K562 (cell line): ENCODE results near the gene TNRC6B. TPM values are rescaled to one million over a fixed set of nuclear protein-coding genes. Genes with fewer than 3 reads are reported as not detected.

ENCODE experiments used
- ATAC-seq: fragments of 200-7000 bp; cut with Tn5 transposase; 3 replicates; pipeline ENCODE4 v1.9.1; 2020; ENCODE audit warnings: moderate library complexity
- BruUV-seq: library from RNA; stranded (reverse); fragments of 400-500 nt; replicated peaks from 2 replicates; lab custom pipeline; 2021; lab: Mats Ljungman, UMichigan
- CTCF ChIA-PET: fragments of 300-600 bp; formaldehyde crosslinking; extraction: SDS; loops from one replicate; lab custom pipeline; 2021; ENCODE audit warnings: low intra/inter-chr PET ratio; lab: Yijun Ruan, JAX
- POLR2A ChIA-PET: fragments of 300-600, 350-650 bp; sonication (Branson Sonifier 250); formaldehyde crosslinking; extraction: SDS; loops from one replicate; lab custom pipeline; 2021; ENCODE audit warnings: antibody characterized with exemption, inconsistent platforms; lab: Yijun Ruan, JAX
- DNase-seq, 4 experiments: peaks; one replicate each; pipeline versions ENCODE4 v3.0.0 to v3.0.0-alpha.2; 2011 to 2018; ENCODE audit warnings: low spot score in 3 of 4, mixed read lengths in 3 of 4; ENCODE audit errors: extremely low read depth in 1 of 4
- FAIRE-seq: peaks from 2 replicates; lab custom pipeline; 2011; peaks lifted over from hg19 to GRCh38; lab: Jason Lieb, UNC
- H2AFZ ChIP-seq: 2 replicates; pipeline ENCODE4 v1.6.0; 2011; ENCODE audit warnings: low read depth, low read length, control low read depth, inconsistent platforms
- H3K27ac ChIP-seq: fragments of 200-600 bp; 3 replicates; pipeline ENCODE4 v1.8.0; 2011; ENCODE audit warnings: low read depth, mild to moderate bottlenecking, control low read depth, inconsistent platforms, low read length, moderate library complexity, mixed read lengths; ENCODE audit errors: extremely low read depth
- H3K27me3 ChIP-seq, 2 experiments: fragments of 300-600 bp in 1 of 2; 2 replicates in 1 of 2; 3 replicates in 1 of 2; pipeline versions ENCODE4 v1.6.0 to v1.8.0; 2011; ENCODE audit warnings: inconsistent platforms in 2 of 2, low read length in 2 of 2, mild to moderate bottlenecking in 1 of 2, mixed read lengths in 1 of 2, moderate library complexity in 1 of 2; ENCODE audit not compliant: control insufficient read depth in 2 of 2, insufficient read depth in 2 of 2
- H3K36me3 ChIP-seq: fragments of 300-600 bp; 3 replicates; pipeline ENCODE4 v1.8.0; 2011; ENCODE audit warnings: mild to moderate bottlenecking, low read length, inconsistent platforms; ENCODE audit not compliant: control insufficient read depth, insufficient read depth
- H3K4me1 ChIP-seq, 2 experiments: fragments of 200-600 bp in 1 of 2; replicated peaks in 1 of 2; 2 replicates in 1 of 2; 3 replicates in 1 of 2; pipeline versions ENCODE4 v1.5.1 to v1.8.0; 2011; ENCODE audit warnings: inconsistent platforms in 2 of 2, low read length in 2 of 2, mild to moderate bottlenecking in 1 of 2, mixed read lengths in 1 of 2, moderate library complexity in 1 of 2; ENCODE audit not compliant: control insufficient read depth in 2 of 2, insufficient read depth in 2 of 2
- H3K4me2 ChIP-seq: 2 replicates; pipeline ENCODE4 v1.6.1; 2011; ENCODE audit warnings: low read length, control low read depth, inconsistent platforms, mixed read lengths; ENCODE audit not compliant: insufficient read depth
- H3K4me3 ChIP-seq: fragments of 200-600 bp; sonication (generic), shearing (Covaris generic); 2 replicates; pipeline ENCODE4 v1.5.1; 2016; ENCODE audit warnings: control low read depth, inconsistent platforms
- H3K79me2 ChIP-seq: fragments of 200-600 bp; 3 replicates; pipeline ENCODE4 v1.8.0; 2011; ENCODE audit warnings: low read length, inconsistent platforms; ENCODE audit not compliant: control insufficient read depth, insufficient read depth
- H3K9ac ChIP-seq, 2 experiments: 2 replicates each; pipeline versions ENCODE4 v1.6.0 to v1.6.1; 2011; ENCODE audit warnings: low read depth in 2 of 2, low read length in 2 of 2, control low read depth in 1 of 2, inconsistent platforms in 1 of 2, mild to moderate bottlenecking in 1 of 2, mixed read lengths in 1 of 2; ENCODE audit not compliant: insufficient read depth in 1 of 2
- H3K9me1 ChIP-seq: one replicate; pipeline ENCODE4 v1.6.0; 2011; ENCODE audit warnings: inconsistent platforms, mild to moderate bottlenecking, low read length, moderate library complexity; ENCODE audit not compliant: control insufficient read depth, insufficient read depth
- H3K9me3 ChIP-seq: replicated peaks from 2 replicates; pipeline ENCODE4 v1.5.1; 2011; ENCODE audit warnings: low read depth, low read length, inconsistent platforms; ENCODE audit not compliant: control insufficient read depth, insufficient read depth
- H4K20me1 ChIP-seq: replicated peaks from 2 replicates; pipeline ENCODE4 v1.6.1; 2011; ENCODE audit warnings: low read length, inconsistent platforms, mixed read lengths; ENCODE audit not compliant: control insufficient read depth, insufficient read depth
- BRF2 ChIP-seq: IDR thresholded peaks from 3 replicates; pipeline ENCODE4 v1.6.1; 2011; ENCODE audit warnings: borderline replicate concordance, mild to moderate bottlenecking; ENCODE audit not compliant: insufficient read length, insufficient read depth
- CHD1 ChIP-seq: fragments of 200-600 bp; sonication (generic); IDR thresholded peaks from one replicate; pipeline ENCODE4 v1.6.1; 2012; ENCODE audit warnings: mild to moderate bottlenecking, moderate library complexity, low read length, inconsistent platforms
- KDM5B ChIP-seq: fragments of 200-600 bp; sonication (generic); IDR thresholded peaks from 2 replicates; pipeline ENCODE4 v1.6.1; 2012; ENCODE audit warnings: low read depth, mild to moderate bottlenecking, moderate library complexity, low read length, control low read depth, inconsistent platforms; ENCODE audit not compliant: insufficient replicate concordance
- NFATC3 ChIP-seq: fragments of 450-650 bp; IDR thresholded peaks from 2 replicates; pipeline ENCODE4 v1.6.1; 2017; ENCODE audit warnings: mild to moderate bottlenecking
- SIN3B ChIP-seq: fragments of 450-650 bp; IDR thresholded peaks from 2 replicates; pipeline ENCODE4 v1.6.1; 2017; ENCODE audit warnings: low read depth, mild to moderate bottlenecking, moderate library complexity
- TCFL5 ChIP-seq: fragments of 250-450 bp; sonication (Bioruptor Pico); conservative IDR thresholded peaks from 2 replicates; pipeline ENCODE4 v1.6.1; 2021; ENCODE audit warnings: mild to moderate bottlenecking, moderate library complexity, matching md5 sums
- ZSCAN32 ChIP-seq: fragments of 450-650 bp; formaldehyde crosslinking; IDR thresholded peaks from 2 replicates; pipeline ENCODE4 v1.4.0; 2020; ENCODE audit warnings: mild to moderate bottlenecking, moderate library complexity
- WGBS: fragments of 100-300 bp; shearing (Covaris generic); methylation state at CpG from one replicate; pipeline ENCODE4 v1.1.6; 2016; ENCODE audit warnings: low coverage, mixed read lengths; ENCODE audit not compliant: insufficient coverage; ENCODE audit errors: missing lambda C conversion rate; 5-methylcytosine and 5-hydroxymethylcytosine counted together
- in situ Hi-C: fragments of 300-500 bp; cut with MboI; formaldehyde crosslinking; loops from 4 replicates; pipeline ENCODE4 v1.15.0; 2018; ENCODE audit warnings: inconsistent platforms, mixed read lengths
- intact Hi-C: fragments of 100-400 bp; cut with micrococcal nuclease; formaldehyde crosslinking; loops from 2 replicates; pipeline ENCODE4 v1.14.2; 2022
- polyA plus RNA-seq, 8 experiments: library from polyadenylated mRNA; depleted of rRNA in 4 of 8; stranded (reverse) in 5 of 8; unstranded in 3 of 8; fragments of >200 nt; fragmentation: Nextera tagmentation in 2 of 8; fragmentation: Illumina TruSeq in 1 of 8; extraction: Ambion mirVana in 2 of 8; extraction: Trizol in 1 of 8; gene quantifications; 2 replicates each; pipeline versions ENCODE4 v1.2.1 to v1.2.3, GENCODE V29; 2011 to 2014; ENCODE audit warnings: inconsistent platforms in 1 of 8, missing spikeins in 1 of 8
- total RNA-seq, 7 experiments: library from RNA; depleted of rRNA in 6 of 7; stranded (reverse); fragments of >200 nt in 6 of 7; fragmentation: Illumina TruSeq in 2 of 7; extraction: Trizol in 2 of 7; gene quantifications; 2 replicates each; pipeline versions ENCODE4 v1.2.1 to v1.2.3, GENCODE V29; 2011 to 2021; ENCODE audit warnings: low replicate concordance in 1 of 7
- TF ChIP-seq, protein P1 (sequence below): sonication (generic); formaldehyde crosslinking; IDR thresholded peaks from 2 replicates; pipeline ENCODE4 v1.8.0; 2023; ENCODE audit warnings: mild to moderate bottlenecking, missing genetic modification reagents
- TF ChIP-seq, protein P2 (sequence below): fragments of 450-650 bp; IDR thresholded peaks from 2 replicates; pipeline ENCODE4 v1.6.1; 2016; ENCODE audit warnings: mild to moderate bottlenecking
- TF ChIP-seq, protein P3 (sequence below): fragments of 150-350 bp; IDR thresholded peaks from 2 replicates; pipeline ENCODE4 v1.6.1; 2014; ENCODE audit warnings: low read depth, mild to moderate bottlenecking, low read length, borderline replicate concordance

TNRC6B gene
- total and polyA plus RNA-seq, 9 of the 15 experiments (the other 6 are each of a cell fraction or from before 2014, with no cell fraction given), result 0.96 to 18.8 (median 10.8) TPM

DNA sequence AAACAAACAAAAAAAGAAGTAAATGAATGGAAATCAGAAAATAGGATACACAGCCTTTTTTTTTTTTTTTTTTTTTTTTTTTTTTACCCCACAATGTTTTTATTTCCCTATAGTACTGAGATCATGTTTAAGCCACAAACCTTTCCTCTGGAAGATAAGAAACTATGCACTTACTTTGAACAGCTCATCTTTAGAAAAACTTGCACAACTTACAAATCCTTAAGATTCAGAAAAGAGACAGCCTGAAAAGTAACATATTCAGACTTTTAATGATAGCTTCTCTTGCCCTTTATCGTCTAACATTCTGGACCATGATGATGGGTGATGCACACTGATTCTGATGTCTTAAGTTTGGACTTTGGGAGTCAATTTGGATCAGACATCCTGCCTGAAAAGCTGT is 80.3 kb downstream of the TNRC6B start:
- no peaks in the 10 kb centered on the region for H3K27me3 ChIP-seq
- peaks cover 4 to 5% of the 10 kb centered on the region in 2 experiments; a peak in 3 of 5 replicates for H3K4me1 ChIP-seq
- FAIRE-seq (no peak), ATAC-seq (no peak), DNase-seq (no peak)
- whole genome bisulfite sequencing, result 86% methylated on average over 1 of the region's 1 CpG
- H3K9me1 ChIP-seq, result no peaks in the 10 kb centered on the region
- H3K27ac ChIP-seq, result no peak overlapping the region
- BruUV-seq, result no TSS peak
- ChIA-PET CTCF (no interaction called here), POLR2A (interaction anchor here (0.6 to 1.1 kb wide), 2 partner anchors 9 to 110 kb away, joined by 3 to 6 read pairs; no protein-coding TSS in a partner anchor)
- peaks cover 15% of the 10 kb centered on the region; the same call in 2 of the 3 replicates for H3K36me3 ChIP-seq
- no peaks in the 10 kb centered on the region for H4K20me1 ChIP-seq
- no peak overlapping the region for H3K4me3 ChIP-seq
- H3K4me2 ChIP-seq, result no peak overlapping the region
- no peaks in the 10 kb centered on the region for H3K79me2 ChIP-seq
- in situ Hi-C loops (no loop called here), intact Hi-C loops (no loop called here)
- no peak overlapping the region for H2AFZ ChIP-seq
- H3K9me3 ChIP-seq, result no peaks in the 10 kb centered on the region
- no peak overlapping the region for H3K9ac ChIP-seq
- TF ChIP-seq, protein P1, sequence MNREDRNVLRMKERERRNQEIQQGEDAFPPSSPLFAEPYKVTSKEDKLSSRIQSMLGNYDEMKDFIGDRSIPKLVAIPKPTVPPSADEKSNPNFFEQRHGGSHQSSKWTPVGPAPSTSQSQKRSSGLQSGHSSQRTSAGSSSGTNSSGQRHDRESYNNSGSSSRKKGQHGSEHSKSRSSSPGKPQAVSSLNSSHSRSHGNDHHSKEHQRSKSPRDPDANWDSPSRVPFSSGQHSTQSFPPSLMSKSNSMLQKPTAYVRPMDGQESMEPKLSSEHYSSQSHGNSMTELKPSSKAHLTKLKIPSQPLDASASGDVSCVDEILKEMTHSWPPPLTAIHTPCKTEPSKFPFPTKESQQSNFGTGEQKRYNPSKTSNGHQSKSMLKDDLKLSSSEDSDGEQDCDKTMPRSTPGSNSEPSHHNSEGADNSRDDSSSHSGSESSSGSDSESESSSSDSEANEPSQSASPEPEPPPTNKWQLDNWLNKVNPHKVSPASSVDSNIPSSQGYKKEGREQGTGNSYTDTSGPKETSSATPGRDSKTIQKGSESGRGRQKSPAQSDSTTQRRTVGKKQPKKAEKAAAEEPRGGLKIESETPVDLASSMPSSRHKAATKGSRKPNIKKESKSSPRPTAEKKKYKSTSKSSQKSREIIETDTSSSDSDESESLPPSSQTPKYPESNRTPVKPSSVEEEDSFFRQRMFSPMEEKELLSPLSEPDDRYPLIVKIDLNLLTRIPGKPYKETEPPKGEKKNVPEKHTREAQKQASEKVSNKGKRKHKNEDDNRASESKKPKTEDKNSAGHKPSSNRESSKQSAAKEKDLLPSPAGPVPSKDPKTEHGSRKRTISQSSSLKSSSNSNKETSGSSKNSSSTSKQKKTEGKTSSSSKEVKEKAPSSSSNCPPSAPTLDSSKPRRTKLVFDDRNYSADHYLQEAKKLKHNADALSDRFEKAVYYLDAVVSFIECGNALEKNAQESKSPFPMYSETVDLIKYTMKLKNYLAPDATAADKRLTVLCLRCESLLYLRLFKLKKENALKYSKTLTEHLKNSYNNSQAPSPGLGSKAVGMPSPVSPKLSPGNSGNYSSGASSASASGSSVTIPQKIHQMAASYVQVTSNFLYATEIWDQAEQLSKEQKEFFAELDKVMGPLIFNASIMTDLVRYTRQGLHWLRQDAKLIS (CRISPR knock-in tag), result no peak
- TF ChIP-seq CHD1 (no peak), BRF2 (no peak), TCFL5 (CRISPR knock-in tag) (no peak), NFATC3 (no peak), ZSCAN32 (CRISPR knock-in tag) (no peak), SIN3B (no peak), KDM5B (no peak)
- TF ChIP-seq, protein P2, sequence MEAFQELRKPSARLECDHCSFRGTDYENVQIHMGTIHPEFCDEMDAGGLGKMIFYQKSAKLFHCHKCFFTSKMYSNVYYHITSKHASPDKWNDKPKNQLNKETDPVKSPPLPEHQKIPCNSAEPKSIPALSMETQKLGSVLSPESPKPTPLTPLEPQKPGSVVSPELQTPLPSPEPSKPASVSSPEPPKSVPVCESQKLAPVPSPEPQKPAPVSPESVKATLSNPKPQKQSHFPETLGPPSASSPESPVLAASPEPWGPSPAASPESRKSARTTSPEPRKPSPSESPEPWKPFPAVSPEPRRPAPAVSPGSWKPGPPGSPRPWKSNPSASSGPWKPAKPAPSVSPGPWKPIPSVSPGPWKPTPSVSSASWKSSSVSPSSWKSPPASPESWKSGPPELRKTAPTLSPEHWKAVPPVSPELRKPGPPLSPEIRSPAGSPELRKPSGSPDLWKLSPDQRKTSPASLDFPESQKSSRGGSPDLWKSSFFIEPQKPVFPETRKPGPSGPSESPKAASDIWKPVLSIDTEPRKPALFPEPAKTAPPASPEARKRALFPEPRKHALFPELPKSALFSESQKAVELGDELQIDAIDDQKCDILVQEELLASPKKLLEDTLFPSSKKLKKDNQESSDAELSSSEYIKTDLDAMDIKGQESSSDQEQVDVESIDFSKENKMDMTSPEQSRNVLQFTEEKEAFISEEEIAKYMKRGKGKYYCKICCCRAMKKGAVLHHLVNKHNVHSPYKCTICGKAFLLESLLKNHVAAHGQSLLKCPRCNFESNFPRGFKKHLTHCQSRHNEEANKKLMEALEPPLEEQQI, result no peak
- TF ChIP-seq, protein P3, sequence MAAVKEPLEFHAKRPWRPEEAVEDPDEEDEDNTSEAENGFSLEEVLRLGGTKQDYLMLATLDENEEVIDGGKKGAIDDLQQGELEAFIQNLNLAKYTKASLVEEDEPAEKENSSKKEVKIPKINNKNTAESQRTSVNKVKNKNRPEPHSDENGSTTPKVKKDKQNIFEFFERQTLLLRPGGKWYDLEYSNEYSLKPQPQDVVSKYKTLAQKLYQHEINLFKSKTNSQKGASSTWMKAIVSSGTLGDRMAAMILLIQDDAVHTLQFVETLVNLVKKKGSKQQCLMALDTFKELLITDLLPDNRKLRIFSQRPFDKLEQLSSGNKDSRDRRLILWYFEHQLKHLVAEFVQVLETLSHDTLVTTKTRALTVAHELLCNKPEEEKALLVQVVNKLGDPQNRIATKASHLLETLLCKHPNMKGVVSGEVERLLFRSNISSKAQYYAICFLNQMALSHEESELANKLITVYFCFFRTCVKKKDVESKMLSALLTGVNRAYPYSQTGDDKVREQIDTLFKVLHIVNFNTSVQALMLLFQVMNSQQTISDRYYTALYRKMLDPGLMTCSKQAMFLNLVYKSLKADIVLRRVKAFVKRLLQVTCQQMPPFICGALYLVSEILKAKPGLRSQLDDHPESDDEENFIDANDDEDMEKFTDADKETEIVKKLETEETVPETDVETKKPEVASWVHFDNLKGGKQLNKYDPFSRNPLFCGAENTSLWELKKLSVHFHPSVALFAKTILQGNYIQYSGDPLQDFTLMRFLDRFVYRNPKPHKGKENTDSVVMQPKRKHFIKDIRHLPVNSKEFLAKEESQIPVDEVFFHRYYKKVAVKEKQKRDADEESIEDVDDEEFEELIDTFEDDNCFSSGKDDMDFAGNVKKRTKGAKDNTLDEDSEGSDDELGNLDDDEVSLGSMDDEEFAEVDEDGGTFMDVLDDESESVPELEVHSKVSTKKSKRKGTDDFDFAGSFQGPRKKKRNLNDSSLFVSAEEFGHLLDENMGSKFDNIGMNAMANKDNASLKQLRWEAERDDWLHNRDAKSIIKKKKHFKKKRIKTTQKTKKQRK, result no peak
